Activated CD4-positive, CD25-positive, alpha-beta regulatory T cell (primary cell): ENCODE data around the gene TLCD4.
A peak's percentile ranks its signal among the peaks of the same experiment; 100 is the strongest.
"Not testable (repeated sequence)": the region's sequence is repeated elsewhere in the genome, so short reads cannot be mapped to it uniquely, and the experiment has no call there.

Experiments
- DNase-seq, 4 experiments: peaks; one replicate each; lab custom pipeline; 2025; lab: John Stamatoyannopoulos, UW

TLCD4 gene

GRCh38 chr1:95117207-95118066 lies at the start of gene TLCD4:
Gene TLCD4 (plus strand): TSS chr1:95117355. CDS start chr1:95143902, 26,547 bp downstream.
- peak in 2 of 4 experiments; percentile 9 to 10 for DNase-seq

- no peak for DNase-seq
Observed at GRCh38 chr1:95067568-95067967, 49.6 kb upstream of the TLCD4 start.

- no peak for DNase-seq
Observed at GRCh38 chr1:95068956-95069709, 48.0 kb upstream of the TLCD4 start.

GRCh38 chr1:95069710-95070093 lies 47.5 kb upstream of the TLCD4 start:
- no peak for DNase-seq

GRCh38 chr1:95071539-95071938 lies 45.6 kb upstream of the TLCD4 start:
- no peak for DNase-seq

GRCh38 chr1:95072117-95072516 lies 45.0 kb upstream of the TLCD4 start:
- DNase-seq, result no peak

GRCh38 chr1:95072532-95073419 lies 44.4 kb upstream of the TLCD4 start, which contains the start of gene ALG14:
Gene ALG14 (minus strand): TSS chr1:95072951. CDS start chr1:95072898, 53 bp downstream.
- DNase-seq, result peak; percentile 67 to 85 (median 81)

GRCh38 chr1:95073446-95073845 lies 43.7 kb upstream of the TLCD4 start:
- DNase-seq, result no peak

- no peak for DNase-seq
Observed at GRCh38 chr1:95076034-95076433, 41.1 kb upstream of the TLCD4 start.

GRCh38 chr1:95080446-95080845 lies 36.7 kb upstream of the TLCD4 start:
- no peak for DNase-seq

GRCh38 chr1:95080879-95081278 lies 36.3 kb upstream of the TLCD4 start:
- DNase-seq, result no peak

- DNase-seq, result no peak
Observed at GRCh38 chr1:95084317-95085176, 32.6 kb upstream of the TLCD4 start.

- DNase-seq, result no peak
Observed at GRCh38 chr1:95085376-95085775, 31.8 kb upstream of the TLCD4 start.

- no peak for DNase-seq
Observed at GRCh38 chr1:95086949-95087533, 30.1 kb upstream of the TLCD4 start.

GRCh38 chr1:95088303-95088702 lies 28.9 kb upstream of the TLCD4 start:
- DNase-seq, result no peak

- DNase-seq, result no peak
Observed at GRCh38 chr1:95089650-95090287, 27.4 kb upstream of the TLCD4 start.

- not testable (repeated sequence) for DNase-seq
Observed at GRCh38 chr1:95091290-95091689, 25.9 kb upstream of the TLCD4 start.

GRCh38 chr1:95092891-95093290 lies 24.3 kb upstream of the TLCD4 start:
- DNase-seq, result not testable (repeated sequence)

GRCh38 chr1:95093296-95093695 lies 23.9 kb upstream of the TLCD4 start:
- no peak for DNase-seq

- no peak for DNase-seq
Observed at GRCh38 chr1:95094923-95095322, 22.2 kb upstream of the TLCD4 start.
